Measurements from ENCODE around the gene PLAAT5.
"Not testable (repeated sequence)": the region's sequence is repeated elsewhere in the genome, so short reads cannot be mapped to it uniquely, and the experiment has no call there.

Gene PLAAT5

GRCh38 chr11:63476618-63477017 is 14.3 kb downstream of the PLAAT5 start:
- DNase-seq: no peak

DNA sequence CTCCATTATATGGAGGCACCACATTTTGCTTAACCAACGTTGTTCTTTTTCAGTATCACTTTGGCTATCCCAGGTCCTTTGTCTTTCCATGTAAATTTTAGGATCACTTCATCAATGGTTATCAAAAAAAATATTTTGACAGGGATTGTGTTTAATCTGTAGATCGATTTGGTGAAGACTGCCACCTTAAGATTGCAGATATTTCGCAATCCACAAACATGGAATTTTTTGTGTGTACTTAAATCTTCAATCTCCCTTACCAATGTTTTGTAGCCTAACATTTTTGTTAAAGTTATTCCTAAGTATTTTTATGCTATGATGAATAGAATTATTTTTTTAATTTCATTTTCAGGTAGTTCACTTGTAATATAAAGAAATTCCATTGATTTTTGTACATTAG is 18.6 kb downstream of the PLAAT5 start:
- no peak for DNase-seq

DNA sequence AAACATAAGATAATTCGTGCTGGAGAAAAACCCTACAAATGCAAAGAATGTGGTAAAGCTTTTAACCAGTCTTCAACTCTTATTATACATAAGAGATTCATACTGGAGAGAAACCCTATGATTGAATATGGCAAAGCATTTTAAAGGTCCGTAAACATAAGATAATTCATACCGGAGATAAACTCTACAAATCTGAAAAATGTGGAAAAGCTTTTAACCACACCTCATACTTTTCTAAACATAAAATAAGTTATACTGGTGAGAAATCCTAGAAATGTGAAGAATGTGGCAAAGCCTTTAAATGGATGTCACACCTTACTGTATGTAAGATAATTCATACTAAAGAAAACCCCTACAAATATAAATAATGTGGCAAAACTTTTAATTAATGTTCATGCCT is 20.7 kb downstream of the PLAAT5 start:
- DNase-seq: no peak

DNA sequence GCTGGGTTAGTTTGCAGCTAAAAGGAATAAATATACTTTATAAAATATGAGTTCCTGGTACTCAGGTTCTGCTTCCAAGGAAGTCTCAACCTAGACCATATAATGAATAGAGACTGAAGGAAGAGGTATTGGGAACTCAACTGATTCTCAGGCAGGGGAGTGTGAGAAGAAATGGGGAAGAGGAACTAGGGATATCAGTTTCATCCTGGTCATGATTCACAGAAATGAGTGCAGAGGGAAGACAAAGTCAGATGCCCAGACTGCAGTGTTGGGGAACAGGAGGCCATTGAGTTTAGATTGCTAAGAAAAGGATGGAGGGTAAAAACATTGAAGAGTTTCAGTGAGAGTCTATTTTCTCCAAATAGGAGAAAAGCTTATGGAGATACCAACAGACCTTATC is 28.8 kb downstream of the PLAAT5 start:
- no peak for DNase-seq

DNA sequence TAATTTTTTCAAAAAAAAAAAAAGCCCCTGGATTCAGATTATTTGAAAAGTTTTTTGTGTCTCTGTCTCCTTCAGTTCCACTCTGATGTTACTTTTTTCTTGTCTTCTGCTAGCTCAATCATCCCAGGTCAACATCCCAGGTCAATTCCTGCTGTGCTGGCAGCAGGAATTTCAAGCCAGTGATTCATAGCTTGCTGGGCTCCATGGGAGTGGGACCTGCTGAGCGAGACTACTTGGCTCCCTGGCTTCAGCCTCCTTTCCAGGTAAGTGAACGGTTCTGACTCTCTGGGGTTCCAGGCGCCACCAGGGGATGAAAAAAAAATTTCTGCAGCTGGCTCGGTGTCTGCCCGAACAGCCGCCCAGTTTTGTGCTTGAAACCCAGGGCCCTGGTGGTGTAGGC is 31.4 kb downstream of the PLAAT5 start:
- no peak for DNase-seq

GRCh38 chr11:63448646-63449045 is 42.3 kb downstream of the PLAAT5 start:
- DNase-seq: no peak

- no peak for DNase-seq
These were observed 45.2 kb downstream of the PLAAT5 start for GRCh38 chr11:63445720-63446119.

- DNase-seq: no peak
These were observed 45.8 kb downstream of the PLAAT5 start for GRCh38 chr11:63445118-63445517.

GRCh38 chr11:63444160-63444559 is 46.8 kb downstream of the PLAAT5 start:
- no peak for DNase-seq

DNA sequence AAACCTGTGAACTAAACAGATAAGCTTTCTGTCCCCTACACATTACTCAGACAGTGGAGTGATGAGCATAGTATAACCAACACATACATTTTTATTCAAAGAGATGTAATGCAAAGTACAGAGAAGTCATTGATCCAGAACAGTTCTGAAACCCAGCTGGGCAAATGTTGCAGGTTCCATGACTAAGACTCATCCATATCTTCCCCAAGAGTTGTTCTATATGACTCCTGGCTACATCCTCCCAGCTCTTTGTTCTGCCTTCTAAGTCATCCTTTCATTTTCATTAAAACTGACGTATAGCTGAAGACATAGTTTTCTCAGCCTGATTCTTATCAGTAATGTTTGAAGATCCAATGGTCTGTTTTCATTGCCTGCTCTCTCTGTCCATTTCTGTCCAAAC is 47.3 kb downstream of the PLAAT5 start:
- no peak for DNase-seq

GRCh38 chr11:63435831-63436230 is 55.1 kb downstream of the PLAAT5 start:
- DNase-seq: not testable (repeated sequence)

GRCh38 chr11:63435351-63435750 is 55.6 kb downstream of the PLAAT5 start:
- not testable (repeated sequence) for DNase-seq

DNA sequence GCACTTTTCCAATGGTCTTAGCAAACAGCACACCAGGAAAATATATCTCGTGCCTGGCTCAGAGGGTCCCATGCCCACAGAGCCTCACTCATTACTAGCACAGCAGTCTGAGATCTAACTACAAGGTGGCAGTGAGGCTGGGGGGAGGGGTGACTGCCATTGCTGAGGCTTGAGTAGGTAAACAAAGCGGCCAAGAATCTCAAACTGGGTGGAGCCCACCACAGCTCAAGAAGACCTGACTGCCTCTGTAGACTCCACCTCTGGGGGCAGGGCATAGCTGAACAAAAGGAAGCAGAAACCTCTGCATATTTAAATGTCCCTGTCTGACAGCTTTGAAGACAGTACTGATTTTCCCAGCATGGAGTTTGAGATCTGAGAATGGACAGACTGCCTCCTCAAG is 60.2 kb downstream of the PLAAT5 start:
- not testable (repeated sequence) for DNase-seq

DNA sequence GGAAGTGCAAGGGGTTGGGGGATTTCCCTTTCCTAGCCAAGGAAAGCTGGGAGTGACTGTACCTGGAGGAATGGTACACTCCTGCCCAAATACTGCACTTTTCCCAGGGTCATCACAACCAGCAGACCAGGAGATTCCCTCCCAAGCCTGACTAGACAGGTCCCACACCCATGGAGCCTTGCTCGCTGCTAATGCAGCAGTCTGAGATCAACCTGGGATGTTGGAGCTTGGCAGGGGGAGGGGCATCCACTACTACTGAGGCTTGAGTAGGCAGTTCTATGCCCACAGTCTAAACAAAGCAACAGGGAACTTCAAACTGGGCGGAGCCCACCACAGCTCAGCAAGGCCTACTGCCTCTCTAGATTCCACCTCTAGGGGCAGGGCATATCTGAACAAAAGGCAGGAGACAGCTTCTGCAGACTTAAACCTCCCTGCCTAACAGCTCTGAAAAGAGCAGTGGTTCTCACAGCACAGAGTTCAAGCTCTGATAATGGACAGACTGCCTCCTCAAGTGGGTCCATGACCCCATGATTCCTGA is 62.9 kb downstream of the PLAAT5 start:
- no peak for DNase-seq

DNA sequence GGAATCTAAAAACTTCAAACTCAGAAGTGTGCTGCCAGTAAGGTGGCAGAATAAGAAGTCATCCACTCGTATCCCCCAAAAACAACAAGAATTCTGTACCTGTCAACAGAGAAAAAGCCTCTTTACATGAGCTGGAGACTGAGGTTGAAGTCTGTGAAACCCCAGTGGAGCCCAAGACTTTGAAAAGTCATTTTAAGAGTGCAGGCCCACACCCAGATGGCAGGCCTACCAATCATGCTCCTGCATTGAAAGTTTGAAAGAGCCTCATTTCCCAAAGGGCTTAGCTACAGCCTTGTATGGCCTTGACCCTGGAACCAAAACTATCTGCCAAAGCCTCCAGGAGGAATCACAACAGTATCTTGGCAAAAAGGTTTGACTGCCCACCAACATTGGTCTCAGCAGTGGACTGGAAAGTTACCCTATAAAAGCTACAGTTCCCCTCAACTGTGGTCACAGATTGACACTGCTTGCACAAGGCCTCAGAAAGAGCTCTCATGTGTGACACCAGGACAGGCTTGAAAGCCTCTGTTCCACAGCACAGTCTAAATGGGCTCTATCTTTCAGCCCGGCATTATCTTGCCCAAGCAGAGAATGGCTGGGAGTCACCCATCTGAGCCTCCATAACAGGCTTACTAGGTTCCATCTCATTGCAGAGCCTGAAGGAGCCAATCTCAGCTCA is 73.7 kb downstream of the PLAAT5 start:
- DNase-seq: no peak

Data from activated CD4-positive, alpha-beta T cell treated with anti-CD3 and anti-CD28 coated beads, Interleukin-2, amount 50 U/mL, for 4 hours (primary cell).